Uterus (tissue), 4 donors: ENCODE data around the gene MRGPRF. TPM values are rescaled to one million over a fixed set of nuclear protein-coding genes. Genes with fewer than 3 reads are reported as not detected.

ENCODE experiments used
- DNase-seq, 2 donors: peaks; one replicate each; pipeline ENCODE4 v3.0.0-alpha.2; 2019 to 2020
- H3K27ac ChIP-seq, 2 donors: fragments of 200-600 bp; sonication (generic); 1 replicate in 1 of 2; 2 replicates in 1 of 2; pipeline ENCODE4 v1.5.1; 2016 to 2018
- H3K27me3 ChIP-seq, 2 donors: fragments of 200-600 bp; sonication (generic); one replicate each; pipeline ENCODE4 v1.5.1; 2018 to 2019; ENCODE audit warnings: control low read depth in 1 of 2
- H3K36me3 ChIP-seq, 2 donors: fragments of 200-600 bp; sonication (generic); one replicate each; pipeline ENCODE4 v1.5.1; 2019; ENCODE audit warnings: control low read depth in 1 of 2
- H3K4me1 ChIP-seq, 2 donors: fragments of 200-600 bp; sonication (generic); one replicate each; pipeline ENCODE4 v1.5.1; 2018 to 2019; ENCODE audit warnings: control low read depth in 1 of 2
- H3K4me3 ChIP-seq, 2 donors: fragments of 200-600 bp; sonication (generic); 1 replicate in 1 of 2; 2 replicates in 1 of 2; pipeline ENCODE4 v1.5.1; 2018 to 2019; ENCODE audit warnings: mild to moderate bottlenecking in 1 of 2
- H3K9me3 ChIP-seq, 2 donors: fragments of 200-600 bp; sonication (generic); one replicate each; pipeline ENCODE4 v1.5.1; 2019; ENCODE audit warnings: control low read depth in 1 of 2
- POLR2A ChIP-seq, 2 donors: fragments of 450-650 bp; IDR thresholded peaks; one replicate each; pipeline ENCODE4 v1.6.1; 2016; ENCODE audit warnings: antibody characterized with exemption in 2 of 2, mild to moderate bottlenecking in 1 of 2, moderate library complexity in 1 of 2
- intact Hi-C: fragments of 100-400 bp; cut with DNase I; formaldehyde crosslinking; loops from one replicate; pipeline ENCODE4 v1.15.1; 2023; ENCODE audit warnings: low total_unique reads
- total RNA-seq, 4 donors: library from RNA; depleted of rRNA in 3 of 4; stranded (reverse); fragments of >200 nt in 3 of 4; gene quantifications; one replicate each; pipeline versions ENCODE4 v1.1.0 to v1.2.4, GENCODE V29; 2014 to 2023
- TF ChIP-seq, protein P1 (sequence below), 4 experiments: fragments of 200-600 bp in 2 of 4; fragments of 450-650 bp in 2 of 4; sonication (generic) in 2 of 4; IDR thresholded peaks; one replicate each; pipeline ENCODE4 v1.5.1; 2016 to 2019; ENCODE audit warnings: antibody characterized with exemption in 4 of 4, mild to moderate bottlenecking in 2 of 4, moderate library complexity in 1 of 4
- donor health status: DM: yes; HTN: yes; CAD: no.

Gene MRGPRF
- total RNA-seq, 4 donors from 2014 or later: 52.6 to 173 (median 75.0) TPM

DNA sequence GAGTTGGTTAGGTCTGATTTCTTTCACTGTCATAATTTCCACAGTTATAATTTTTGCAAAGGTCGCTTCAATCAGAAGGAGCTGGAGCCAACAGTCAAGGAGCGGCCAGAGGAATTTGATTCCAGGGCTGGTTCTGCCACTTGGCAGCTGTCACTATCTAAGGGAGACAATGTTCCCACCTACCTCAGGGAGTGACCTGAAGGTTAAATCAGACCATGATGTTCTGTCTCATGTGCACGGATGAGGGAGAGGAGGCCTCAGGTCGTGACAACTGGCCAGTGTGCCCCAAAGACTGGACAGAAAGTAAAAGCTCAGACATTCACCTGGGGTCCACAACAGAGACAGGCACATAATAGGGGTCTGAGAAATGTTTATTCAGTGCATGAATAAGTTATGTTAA is 39.8 kb downstream of the MRGPRF start:
- no peaks in the 10 kb centered on the region for H3K27me3 ChIP-seq
- no peak for TF ChIP-seq POLR2A (IDR thresholded peaks at IDR 0.05)
- TF ChIP-seq, protein P1, sequence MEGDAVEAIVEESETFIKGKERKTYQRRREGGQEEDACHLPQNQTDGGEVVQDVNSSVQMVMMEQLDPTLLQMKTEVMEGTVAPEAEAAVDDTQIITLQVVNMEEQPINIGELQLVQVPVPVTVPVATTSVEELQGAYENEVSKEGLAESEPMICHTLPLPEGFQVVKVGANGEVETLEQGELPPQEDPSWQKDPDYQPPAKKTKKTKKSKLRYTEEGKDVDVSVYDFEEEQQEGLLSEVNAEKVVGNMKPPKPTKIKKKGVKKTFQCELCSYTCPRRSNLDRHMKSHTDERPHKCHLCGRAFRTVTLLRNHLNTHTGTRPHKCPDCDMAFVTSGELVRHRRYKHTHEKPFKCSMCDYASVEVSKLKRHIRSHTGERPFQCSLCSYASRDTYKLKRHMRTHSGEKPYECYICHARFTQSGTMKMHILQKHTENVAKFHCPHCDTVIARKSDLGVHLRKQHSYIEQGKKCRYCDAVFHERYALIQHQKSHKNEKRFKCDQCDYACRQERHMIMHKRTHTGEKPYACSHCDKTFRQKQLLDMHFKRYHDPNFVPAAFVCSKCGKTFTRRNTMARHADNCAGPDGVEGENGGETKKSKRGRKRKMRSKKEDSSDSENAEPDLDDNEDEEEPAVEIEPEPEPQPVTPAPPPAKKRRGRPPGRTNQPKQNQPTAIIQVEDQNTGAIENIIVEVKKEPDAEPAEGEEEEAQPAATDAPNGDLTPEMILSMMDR (IDR thresholded peaks at IDR 0.05): no peak
- H3K4me3 ChIP-seq: no peak overlapping the region
- H3K27ac ChIP-seq: no peak overlapping the region
- peak in 1 of 2 donors; percentile 0 for DNase-seq
- intact Hi-C loops: no loop called here
- no peaks in the 10 kb centered on the region for H3K9me3 ChIP-seq
- H3K4me1 ChIP-seq: no peaks in the 10 kb centered on the region
- H3K36me3 ChIP-seq: no peaks in the 10 kb centered on the region

DNA sequence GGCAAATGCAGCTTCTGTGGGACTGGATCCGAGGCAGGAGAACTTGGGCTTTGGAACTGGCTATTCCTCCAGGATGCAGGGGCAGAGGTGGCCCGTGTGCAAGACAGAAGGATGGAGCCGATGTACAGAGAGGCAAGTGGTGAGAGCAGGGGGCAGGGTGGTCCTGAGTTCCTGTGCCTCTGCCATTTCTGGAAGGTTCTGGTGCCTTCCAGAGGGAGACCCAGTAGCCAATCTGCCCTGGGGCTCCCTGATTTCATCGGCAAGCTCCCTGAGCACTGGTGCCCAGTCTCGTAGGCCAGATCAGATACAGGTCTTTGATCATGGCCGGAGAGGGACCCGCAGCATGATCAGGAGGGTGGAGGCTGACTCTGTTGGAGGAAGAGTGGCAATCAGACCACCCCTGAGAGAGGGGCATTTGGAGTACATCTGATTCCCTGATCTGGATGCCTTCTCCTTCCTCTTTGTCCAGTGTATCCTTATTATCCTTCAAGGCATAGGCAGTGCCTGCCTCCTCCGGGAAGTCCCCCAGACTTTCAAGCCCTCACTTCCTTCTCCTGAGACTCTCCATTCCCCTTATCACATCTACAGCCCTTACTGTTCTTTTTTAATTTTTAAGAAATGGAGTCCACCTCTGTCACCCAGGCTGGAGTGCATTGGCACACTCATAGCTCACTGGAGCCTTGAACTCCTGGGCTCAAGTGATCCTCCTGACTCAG is 42.0 kb downstream of the MRGPRF start:
- peak; percentile 0 to 5 for DNase-seq
- Histone ChIP-seq H3K36me3 (no peaks in the 10 kb centered on the region), H3K4me1 (no peaks in the 10 kb centered on the region), H3K27me3 (no peaks in the 10 kb centered on the region), H3K9me3 (no peaks in the 10 kb centered on the region), H3K27ac (no peak overlapping the region), H3K4me3 (no peak overlapping the region)
- intact Hi-C loops: no loop called here
- TF ChIP-seq POLR2A (IDR thresholded peaks at IDR 0.05): no peak
- TF ChIP-seq, protein P1 (IDR thresholded peaks at IDR 0.05): no peak

DNA sequence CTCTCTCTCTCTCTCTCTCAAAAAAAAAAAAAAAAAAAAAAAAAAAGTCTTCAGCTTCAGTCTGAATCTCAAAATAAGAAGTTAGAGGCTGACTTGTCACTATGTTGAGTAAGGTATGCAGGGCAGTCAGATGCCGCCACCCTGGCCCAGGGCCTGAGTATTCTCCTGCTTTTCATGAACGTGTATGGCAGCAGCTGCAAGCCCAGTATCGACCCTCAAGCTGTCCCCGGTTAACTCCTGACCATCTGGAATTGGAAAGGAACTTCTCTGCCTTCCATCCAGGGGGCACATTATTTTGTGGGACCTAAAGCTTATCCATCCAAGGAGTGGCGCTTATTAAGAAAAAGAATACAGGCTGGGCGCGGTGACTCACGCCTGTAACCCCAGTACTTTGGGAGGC is 43.7 kb downstream of the MRGPRF start:
- Histone ChIP-seq H3K27ac (no peak overlapping the region), H3K4me1 (no peaks in the 10 kb centered on the region), H3K27me3 (no peaks in the 10 kb centered on the region), H3K9me3 (no peaks in the 10 kb centered on the region), H3K36me3 (no peaks in the 10 kb centered on the region), H3K4me3 (no peak overlapping the region)
- TF ChIP-seq POLR2A (IDR thresholded peaks at IDR 0.05): no peak
- TF ChIP-seq, protein P1 (IDR thresholded peaks at IDR 0.05): no peak
- intact Hi-C loops: no loop called here
- DNase-seq: peak; percentile 1 to 6

DNA sequence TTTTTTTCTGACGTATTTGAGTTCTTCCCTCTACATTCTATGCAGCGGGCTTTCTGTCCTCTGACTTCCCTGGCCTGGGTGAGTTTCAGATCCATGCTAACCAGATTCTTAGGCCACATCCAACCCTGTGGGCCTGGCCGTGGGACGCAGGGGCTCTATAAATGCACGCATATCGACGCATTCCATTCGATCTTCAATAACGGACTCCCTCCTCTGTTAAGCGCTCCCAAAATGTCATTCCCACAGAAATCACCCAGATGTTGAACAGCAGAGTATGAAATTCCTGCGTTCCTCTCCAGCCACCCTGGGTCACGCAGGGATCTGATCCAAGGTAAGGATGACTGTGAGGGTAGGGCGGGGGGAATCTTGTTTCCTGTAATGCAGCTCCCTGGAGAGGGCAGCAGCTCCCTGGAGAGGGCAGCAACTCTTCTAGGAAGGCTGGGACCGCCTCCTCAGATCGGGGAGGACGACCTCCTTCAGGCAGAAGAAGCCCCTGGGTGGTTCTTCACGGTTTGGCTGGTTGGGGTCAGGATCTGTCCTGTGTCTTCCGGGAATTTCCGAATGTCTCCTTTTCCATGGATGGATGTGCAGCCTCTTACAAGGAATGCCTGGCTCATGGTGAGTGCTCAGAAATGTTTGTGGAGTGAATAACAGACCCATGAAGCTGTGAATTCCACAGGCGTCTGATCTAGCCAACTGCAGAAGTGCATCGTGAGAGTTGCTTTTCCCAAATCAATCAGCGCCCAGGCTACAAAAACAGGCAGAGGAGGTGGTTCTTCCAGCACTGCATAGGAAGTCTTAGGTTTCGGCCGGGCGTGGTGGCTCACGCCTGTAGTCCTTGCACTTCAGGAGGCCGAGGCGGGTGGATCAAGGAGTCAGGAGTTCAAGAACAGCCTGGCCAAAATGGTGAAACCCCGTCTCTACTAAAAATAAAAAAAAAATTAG is 44.5 kb downstream of the MRGPRF start:
- Histone ChIP-seq H3K4me1 (no peaks in the 10 kb centered on the region), H3K4me3 (no peak overlapping the region), H3K36me3 (no peaks in the 10 kb centered on the region), H3K27me3 (no peaks in the 10 kb centered on the region), H3K9me3 (no peaks in the 10 kb centered on the region), H3K27ac (no peak overlapping the region)
- DNase-seq: peak; percentile 14 to 29
- intact Hi-C loops: no loop called here
- TF ChIP-seq, protein P1 (IDR thresholded peaks at IDR 0.05): peak in 2 of 4 experiments; percentile 15 to 19
- no peak for TF ChIP-seq POLR2A (IDR thresholded peaks at IDR 0.05)
